Raji (cell line): ENCODE data around the gene SPRED3.

Experiments
- POLR2A ChIP-seq: IDR thresholded peaks from 2 replicates; pipeline ENCODE4 v1.6.1; 2011; ENCODE audit warnings: low read depth, low read length, control low read depth; ENCODE audit not compliant: insufficient read depth

SPRED3 gene

DNA sequence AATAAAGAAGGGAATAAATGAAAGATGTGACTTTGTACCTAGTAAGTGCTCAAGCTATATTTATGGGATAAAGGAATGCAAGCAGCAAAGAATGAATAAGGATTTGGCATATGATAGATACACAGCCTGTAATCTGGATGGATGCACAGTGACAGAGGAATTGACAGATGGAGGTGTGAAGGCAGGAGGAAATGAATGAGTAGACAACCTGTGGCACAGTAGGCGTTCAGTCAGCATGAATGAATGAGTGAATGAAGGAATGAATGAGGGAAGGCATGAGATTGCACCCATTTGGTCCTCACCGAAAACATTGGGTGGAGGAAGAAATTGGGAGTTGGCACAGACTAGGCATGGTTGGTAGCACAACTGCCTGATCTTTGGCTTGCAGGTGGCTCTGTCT, 18.9 kb upstream of the SPRED3 start:
- TF ChIP-seq POLR2A = no peak

DNA sequence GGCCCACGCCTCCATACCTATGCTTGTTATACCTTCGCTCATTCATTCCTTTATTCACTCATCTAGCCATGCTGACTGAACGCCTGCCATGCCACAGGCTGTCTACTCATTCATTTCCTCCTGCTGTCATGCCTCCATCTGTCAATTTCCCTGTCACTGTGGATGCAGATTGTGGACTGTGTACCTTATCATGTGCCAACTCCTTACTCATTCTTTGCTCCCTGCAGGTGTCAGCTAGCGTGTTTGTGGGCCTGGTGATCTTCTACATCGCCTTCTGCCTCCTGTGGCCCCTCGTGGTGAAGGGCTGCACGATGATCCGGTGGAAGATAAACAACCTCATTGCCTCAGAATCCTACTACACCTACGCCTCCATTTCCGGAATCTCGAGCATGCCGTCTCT, 18.2 kb upstream of the SPRED3 start:
- TF ChIP-seq POLR2A = no peak

- no peak for TF ChIP-seq POLR2A
Measured at GRCh38 chr19:38371081-38371480, 17.4 kb upstream of the SPRED3 start.

- TF ChIP-seq POLR2A = no peak
Measured at GRCh38 chr19:38373907-38374331, 14.6 kb upstream of the SPRED3 start.

GRCh38 chr19:38374332-38375097, 14.0 kb upstream of the SPRED3 start, which contains the start of gene PSMD8:
Gene PSMD8 (plus strand): TSS chr19:38374571. CDS start chr19:38374602, 31 bp downstream.
- peak; percentile 91 for TF ChIP-seq POLR2A

- no peak for TF ChIP-seq POLR2A
Measured at GRCh38 chr19:38375098-38375493, 13.4 kb upstream of the SPRED3 start.

GRCh38 chr19:38375748-38376147, 12.7 kb upstream of the SPRED3 start:
- 0 out of 2 replicates have a peak, but pooled peaks have one; percentile 5 for TF ChIP-seq POLR2A

GRCh38 chr19:38376576-38376975, 11.9 kb upstream of the SPRED3 start:
- TF ChIP-seq POLR2A = no peak

- no peak for TF ChIP-seq POLR2A
Measured at GRCh38 chr19:38377052-38377451, 11.4 kb upstream of the SPRED3 start.

- no peak for TF ChIP-seq POLR2A
Measured at GRCh38 chr19:38378866-38379265, 9.6 kb upstream of the SPRED3 start.

DNA sequence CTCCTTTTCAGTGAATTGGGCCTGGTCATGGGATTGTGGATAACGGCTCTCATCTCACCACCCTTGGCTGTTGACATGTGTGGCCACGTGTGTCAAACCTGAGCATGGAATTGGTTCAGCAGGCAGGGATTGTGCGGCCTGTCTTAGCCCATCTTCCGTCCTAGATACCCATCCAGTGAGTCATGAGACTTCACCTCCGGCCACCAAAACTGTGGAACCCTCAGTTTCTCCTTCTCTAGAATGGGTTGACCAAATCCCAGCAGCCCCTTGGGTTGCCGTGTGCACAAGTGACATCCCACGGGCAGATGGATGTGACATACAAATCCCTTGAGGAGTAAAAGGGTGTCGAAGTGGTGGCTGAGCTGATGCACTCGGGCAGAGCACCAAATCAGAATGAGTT, 7.4 kb upstream of the SPRED3 start:
- no peak for TF ChIP-seq POLR2A

GRCh38 chr19:38383184-38383583, 5.3 kb upstream of the SPRED3 start:
- TF ChIP-seq POLR2A = no peak

GRCh38 chr19:38383743-38384142, 4.8 kb upstream of the SPRED3 start:
- no peak for TF ChIP-seq POLR2A

DNA sequence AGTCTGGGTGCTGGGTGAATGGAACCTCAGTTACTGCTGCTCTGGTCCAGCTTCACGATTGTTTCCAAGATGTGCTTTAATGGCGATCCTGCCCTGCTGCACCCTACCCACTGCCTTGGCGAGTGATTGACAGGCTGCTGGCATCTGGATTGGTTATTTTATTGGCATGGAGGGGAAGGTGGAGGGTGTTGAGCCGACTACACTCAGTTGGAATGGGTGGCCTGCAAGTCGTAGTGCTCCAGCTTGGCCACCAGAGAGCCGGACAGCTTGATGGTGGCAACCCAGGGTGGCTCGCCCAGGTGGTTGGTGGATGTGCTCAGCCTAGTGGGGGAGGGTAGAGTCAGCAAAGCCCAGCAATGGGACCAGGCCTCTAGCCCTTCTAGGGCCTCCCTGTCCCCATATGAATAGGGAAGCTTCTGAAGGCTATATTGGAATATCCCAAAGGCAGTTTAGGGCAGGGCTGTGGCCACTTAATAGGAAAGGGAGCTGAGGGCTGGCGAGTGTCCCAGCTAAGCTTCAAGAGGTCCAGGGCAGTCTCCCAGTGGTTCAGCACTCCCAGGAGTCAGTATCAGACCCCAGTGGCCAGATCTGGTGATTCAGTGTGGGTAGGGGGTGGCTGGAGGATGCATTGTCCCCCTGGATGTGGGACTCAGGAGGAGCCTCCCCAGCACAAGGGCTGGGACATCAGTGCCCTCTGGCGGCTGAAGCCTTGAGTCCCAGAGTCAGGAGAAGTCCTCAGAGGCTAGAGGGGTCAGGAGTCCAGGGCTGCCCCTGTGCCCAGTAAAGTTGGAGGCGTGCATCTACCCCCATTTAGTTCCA, 4.1 kb upstream of the SPRED3 start:
- TF ChIP-seq POLR2A = no peak

DNA sequence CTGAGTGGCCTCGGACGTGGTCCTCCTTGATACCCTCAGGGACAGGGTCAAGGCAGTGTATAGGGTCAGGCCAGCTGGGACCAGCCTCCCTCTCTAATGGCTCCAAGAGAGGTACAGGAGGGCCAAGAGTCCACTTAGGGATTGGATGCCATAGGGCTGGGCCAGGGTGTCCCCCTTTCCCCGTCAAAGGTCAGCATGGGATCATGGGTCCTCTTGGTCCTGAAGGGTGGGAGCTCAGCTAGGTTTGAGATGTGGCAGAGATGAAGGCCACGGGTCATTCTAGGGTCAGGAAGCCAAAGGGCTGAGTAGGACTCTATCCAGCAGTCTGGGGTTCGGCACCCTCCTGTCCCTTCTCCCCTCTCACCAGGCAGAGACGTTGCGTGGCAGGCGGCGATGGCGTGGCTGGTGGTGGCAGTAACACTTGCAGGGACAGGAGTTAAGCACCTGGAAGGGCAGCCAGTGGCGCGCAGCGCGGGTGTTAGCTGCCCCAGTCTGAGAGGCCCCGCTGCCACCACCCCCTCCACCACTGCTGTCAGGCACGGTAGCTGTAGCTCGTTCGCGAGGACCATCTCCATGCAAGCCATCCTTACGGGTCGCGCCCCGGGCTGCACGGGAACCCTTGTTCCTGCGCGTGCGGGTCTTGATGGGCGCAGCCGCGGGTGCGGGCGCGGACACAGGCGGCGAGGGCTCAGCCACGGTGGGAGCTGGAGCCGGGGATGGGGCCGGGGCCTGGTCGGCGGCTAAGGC, 3.3 kb upstream of the SPRED3 start:
- no peak for TF ChIP-seq POLR2A
